ENCODE data around the gene HPX.
A peak's percentile ranks its signal among the peaks of the same experiment; 100 is the strongest.
"Not testable (repeated sequence)": the region's sequence is repeated elsewhere in the genome, so short reads cannot be mapped to it uniquely, and the experiment has no call there.

The HPX gene

GRCh38 chr11:6397156-6397555 is 43.6 kb downstream of the HPX start:
- Histone ChIP-seq H3K4me3 (no peak overlapping the region), H3K27ac (peak overlapping the region; percentile 33), H3K9ac (ENCODE audit: insufficient read length) (no peak overlapping the region), H3K36me3 (ENCODE audit: insufficient read depth, low read length) (peaks cover 28% of the 10 kb centered on the region), H3K9me3 (ENCODE audit: low read depth, low read length) (no peaks in the 10 kb centered on the region)
- TF ChIP-seq POLR2AphosphoS5 (IDR thresholded peaks at IDR 0.05; ENCODE audit: borderline replicate concordance, low read depth, low read length), result no peak
- no peak for TF ChIP-seq FOXP2 (optimal IDR thresholded peaks at IDR 0.05; ENCODE audit: control extremely low read depth, extremely low read length, insufficient read depth)
- no peak for DNase-seq (ENCODE audit: low read depth, low spot score)

GRCh38 chr11:6395470-6396060 is 45.2 kb downstream of the HPX start:
- peaks cover 26% of the 10 kb centered on the region for H3K36me3 ChIP-seq (ENCODE audit: insufficient read depth, low read length)
- no peaks in the 10 kb centered on the region for H3K9me3 ChIP-seq (ENCODE audit: low read depth, low read length)
- TF ChIP-seq FOXP2 (optimal IDR thresholded peaks at IDR 0.05; ENCODE audit: control extremely low read depth, extremely low read length, insufficient read depth) (no peak), EZH2 (IDR thresholded peaks at IDR 0.05) (no peak), POLR2AphosphoS5 (IDR thresholded peaks at IDR 0.05; ENCODE audit: borderline replicate concordance, low read depth, low read length) (no peak)
- no peak overlapping the region for H3K9ac ChIP-seq (ENCODE audit: insufficient read length)
- H3K4me3 ChIP-seq, result no peak overlapping the region
- no peak for DNase-seq (ENCODE audit: low read depth, low spot score)
- H3K27ac ChIP-seq, result peak overlapping the region; percentile 14; the same call in 1 of the 2 replicates

- Histone ChIP-seq H3K27ac (peak overlapping the region; percentile 14; the same call in 1 of the 2 replicates), H3K4me3 (no peak overlapping the region), H3K9ac (ENCODE audit: insufficient read length) (no peak overlapping the region), H3K36me3 (ENCODE audit: insufficient read depth, low read length) (peaks cover 25% of the 10 kb centered on the region), H3K9me3 (ENCODE audit: low read depth, low read length) (no peaks in the 10 kb centered on the region)
- TF ChIP-seq FOXP2 (optimal IDR thresholded peaks at IDR 0.05; ENCODE audit: control extremely low read depth, extremely low read length, insufficient read depth), result no peak
- no peak for TF ChIP-seq POLR2AphosphoS5 (IDR thresholded peaks at IDR 0.05; ENCODE audit: borderline replicate concordance, low read depth, low read length)
- TF ChIP-seq EZH2 (IDR thresholded peaks at IDR 0.05), result no peak
- DNase-seq (ENCODE audit: low read depth, low spot score), result no peak
Observed at GRCh38 chr11:6393989-6394670, 46.7 kb downstream of the HPX start.

GRCh38 chr11:6392251-6392650 is 48.5 kb downstream of the HPX start:
- not testable (repeated sequence) for DNase-seq (ENCODE audit: low read depth, low spot score)

GRCh38 chr11:6391537-6392134 is 49.2 kb downstream of the HPX start:
- no peak overlapping the region for H3K27ac ChIP-seq
- no peak for DNase-seq (ENCODE audit: low read depth, low spot score)
- no peak for TF ChIP-seq EZH2 (IDR thresholded peaks at IDR 0.05)
- TF ChIP-seq FOXP2 (optimal IDR thresholded peaks at IDR 0.05; ENCODE audit: control extremely low read depth, extremely low read length, insufficient read depth), result no peak
- TF ChIP-seq POLR2AphosphoS5 (IDR thresholded peaks at IDR 0.05; ENCODE audit: borderline replicate concordance, low read depth, low read length), result no peak
- peak overlapping the region; percentile 72 for H3K9ac ChIP-seq (ENCODE audit: insufficient read length)
- peaks cover 25% of the 10 kb centered on the region for H3K36me3 ChIP-seq (ENCODE audit: insufficient read depth, low read length)
- H3K9me3 ChIP-seq (ENCODE audit: low read depth, low read length), result no peaks in the 10 kb centered on the region
- H3K4me3 ChIP-seq, result peak overlapping the region; percentile 82

More at GRCh38 chr11:6392251-6392650, 48.5 kb downstream of the HPX start:
- peak overlapping the region; percentile 47 for H3K4me3 ChIP-seq
- H3K9me3 ChIP-seq (ENCODE audit: low read depth, low read length); H3K27ac ChIP-seq; H3K9ac ChIP-seq (ENCODE audit: insufficient read length): not testable (repeated sequence)
- peaks cover 25% of the 10 kb centered on the region for H3K36me3 ChIP-seq (ENCODE audit: insufficient read depth, low read length)

GRCh38 chr11:6390718-6391469 is 49.9 kb downstream of the HPX start:
- Histone ChIP-seq H3K4me3 (peak overlapping the region; percentile 82), H3K27ac (no peak overlapping the region), H3K36me3 (ENCODE audit: insufficient read depth, low read length) (peaks cover 25% of the 10 kb centered on the region), H3K9ac (ENCODE audit: insufficient read length) (peak overlapping the region; percentile 72), H3K9me3 (ENCODE audit: low read depth, low read length) (no peaks in the 10 kb centered on the region)
- TF ChIP-seq POLR2AphosphoS5 (IDR thresholded peaks at IDR 0.05; ENCODE audit: borderline replicate concordance, low read depth, low read length) (no peak), EZH2 (IDR thresholded peaks at IDR 0.05) (no peak), FOXP2 (optimal IDR thresholded peaks at IDR 0.05; ENCODE audit: control extremely low read depth, extremely low read length, insufficient read depth) (no peak)
- no peak for DNase-seq (ENCODE audit: low read depth, low spot score)

- H3K27ac ChIP-seq, result peak within 1 kb of the TSS; percentile 95
- peak within 1 kb of the TSS; percentile 82 for H3K4me3 ChIP-seq
- peak; percentile 65 for TF ChIP-seq POLR2AphosphoS5 (IDR thresholded peaks at IDR 0.05; ENCODE audit: borderline replicate concordance, low read depth, low read length)
- no peak for TF ChIP-seq EZH2 (IDR thresholded peaks at IDR 0.05)
- TF ChIP-seq FOXP2 (optimal IDR thresholded peaks at IDR 0.05; ENCODE audit: control extremely low read depth, extremely low read length, insufficient read depth), result peak; percentile 80
- no peaks in the 10 kb centered on the region for H3K9me3 ChIP-seq (ENCODE audit: low read depth, low read length)
- peaks cover 25% of the 10 kb centered on the region for H3K36me3 ChIP-seq (ENCODE audit: insufficient read depth, low read length)
- DNase-seq (ENCODE audit: low read depth, low spot score), result peak; percentile 28
- H3K9ac ChIP-seq (ENCODE audit: insufficient read length), result peak within 1 kb of the TSS; percentile 72
Observed at GRCh38 chr11:6389905-6390717, 50.7 kb downstream of the HPX start, which contains the start of gene SMPD1. Gene SMPD1 (plus strand): TSS chr11:6390474. CDS start chr11:6390599, 125 bp downstream.

All from SK-N-MC (cell line).